ENCODE results near the gene SNCG. TPM values are rescaled to one million over a fixed set of nuclear protein-coding genes. Genes with fewer than 3 reads are reported as not detected.
"Not testable (repeated sequence)": the region's sequence is repeated elsewhere in the genome, so short reads cannot be mapped to it uniquely, and the experiment has no call there.

SNCG gene
- total and polyA plus RNA-seq, 4 experiments from 2014 or later: not detected

- not testable (repeated sequence) for H3K9me3 Mint-ChIP-seq, H3K36me3 Mint-ChIP-seq, DNase-seq
These were observed 20.1 kb downstream of the SNCG start for GRCh38 chr10:86978457-86978856.

GRCh38 chr10:86979296-86979818 lies 21.0 kb downstream of the SNCG start:
- no peaks in the 10 kb centered on the region for H3K4me1 Mint-ChIP-seq
- H3K36me3 Mint-ChIP-seq: no peaks in the 10 kb centered on the region
- no peak overlapping the region for H3K27ac Mint-ChIP-seq
- ChIA-PET CTCF (ENCODE audit: partially characterized antibody) (no interaction called here), POLR2A (ENCODE audit: partially characterized antibody) (no interaction called here)
- H3K4me3 ChIP-seq (ENCODE audit: low read length in 2 of 2): no peak overlapping the region
- H3K9me3 Mint-ChIP-seq: no peaks in the 10 kb centered on the region
- no peaks in the 10 kb centered on the region for H3K36me3 ChIP-seq (ENCODE audit: insufficient read depth, low read length)
- no peak overlapping the region for H3K4me3 Mint-ChIP-seq
- peaks cover 0 to 2% of the 10 kb centered on the region in 2 donors for H3K27me3 Mint-ChIP-seq
- no peaks in the 10 kb centered on the region for H3K9me3 ChIP-seq (ENCODE audit: control insufficient read depth in 1 of 2, low read length in 2 of 2)
- H3K27ac ChIP-seq (ENCODE audit: low read depth, low read length): no peak overlapping the region
- intact Hi-C loops (cut with micrococcal nuclease): no loop called here
- H3K4me1 ChIP-seq (ENCODE audit: insufficient read depth, low read length): no peaks in the 10 kb centered on the region
- no peak for DNase-seq
- no peaks in the 10 kb centered on the region for H3K27me3 ChIP-seq (ENCODE audit: insufficient read depth, low read length)

More at GRCh38 chr10:86978457-86978856, 20.1 kb downstream of the SNCG start:
- H3K27me3 Mint-ChIP-seq; H3K9me3 ChIP-seq (ENCODE audit: control insufficient read depth in 1 of 2, low read length in 2 of 2); intact Hi-C loops (cut with micrococcal nuclease); H3K4me3 Mint-ChIP-seq; H3K4me1 ChIP-seq (ENCODE audit: insufficient read depth, low read length); POLR2A ChIA-PET (ENCODE audit: partially characterized antibody); H3K36me3 ChIP-seq (ENCODE audit: insufficient read depth, low read length); H3K27me3 ChIP-seq (ENCODE audit: insufficient read depth, low read length); H3K4me3 ChIP-seq (ENCODE audit: low read length in 2 of 2); CTCF ChIA-PET (ENCODE audit: partially characterized antibody); H3K27ac ChIP-seq (ENCODE audit: low read depth, low read length); H3K4me1 Mint-ChIP-seq: not testable (repeated sequence)
- peak overlapping the region in 1 of 7 donors; percentile 52 for H3K27ac Mint-ChIP-seq

GRCh38 chr10:86979977-86980448 lies 21.6 kb downstream of the SNCG start:
- DNase-seq: no peak
- Histone ChIP-seq H3K36me3 (ENCODE audit: insufficient read depth, low read length) (no peaks in the 10 kb centered on the region), H3K4me3 (ENCODE audit: low read length in 2 of 2) (no peak overlapping the region), H3K4me1 (ENCODE audit: insufficient read depth, low read length) (no peaks in the 10 kb centered on the region), H3K27ac (ENCODE audit: low read depth, low read length) (no peak overlapping the region), H3K9me3 (ENCODE audit: control insufficient read depth in 1 of 2, low read length in 2 of 2) (no peaks in the 10 kb centered on the region), H3K27me3 (ENCODE audit: insufficient read depth, low read length) (no peaks in the 10 kb centered on the region)
- no peak overlapping the region for H3K27ac Mint-ChIP-seq
- CTCF ChIA-PET (ENCODE audit: partially characterized antibody): no interaction called here
- H3K4me1 Mint-ChIP-seq: no peaks in the 10 kb centered on the region
- POLR2A ChIA-PET (ENCODE audit: partially characterized antibody): no interaction called here
- intact Hi-C loops (cut with micrococcal nuclease): no loop called here
- no peaks in the 10 kb centered on the region for H3K36me3 Mint-ChIP-seq
- H3K4me3 Mint-ChIP-seq: no peak overlapping the region
- H3K9me3 Mint-ChIP-seq: no peaks in the 10 kb centered on the region
- peaks cover 0 to 4% of the 10 kb centered on the region in 2 donors for H3K27me3 Mint-ChIP-seq

- DNase-seq; H3K9me3 ChIP-seq (ENCODE audit: control insufficient read depth in 1 of 2, low read length in 2 of 2); H3K4me3 Mint-ChIP-seq; H3K4me1 ChIP-seq (ENCODE audit: insufficient read depth, low read length); H3K36me3 Mint-ChIP-seq; H3K9me3 Mint-ChIP-seq; POLR2A ChIA-PET (ENCODE audit: partially characterized antibody); CTCF ChIA-PET (ENCODE audit: partially characterized antibody); H3K4me3 ChIP-seq (ENCODE audit: low read length in 2 of 2); H3K27me3 Mint-ChIP-seq; H3K27me3 ChIP-seq (ENCODE audit: insufficient read depth, low read length); intact Hi-C loops (cut with micrococcal nuclease); H3K27ac ChIP-seq (ENCODE audit: low read depth, low read length); H3K4me1 Mint-ChIP-seq; H3K36me3 ChIP-seq (ENCODE audit: insufficient read depth, low read length); H3K27ac Mint-ChIP-seq: not testable (repeated sequence)
These were observed 22.6 kb downstream of the SNCG start for GRCh38 chr10:86981020-86981419.

- no peak for DNase-seq
- Mint-ChIP-seq H3K4me3 (no peak overlapping the region), H3K27ac (no peak overlapping the region), H3K4me1 (no peaks in the 10 kb centered on the region), H3K27me3 (peaks cover 0 to 4% of the 10 kb centered on the region in 2 donors), H3K36me3 (no peaks in the 10 kb centered on the region), H3K9me3 (peaks cover 0 to 1% (median 0%) of the 10 kb centered on the region in 8 donors)
- Histone ChIP-seq H3K27ac (ENCODE audit: low read depth, low read length) (no peak overlapping the region), H3K9me3 (ENCODE audit: control insufficient read depth in 1 of 2, low read length in 2 of 2) (no peaks in the 10 kb centered on the region), H3K4me3 (ENCODE audit: low read length in 2 of 2) (no peak overlapping the region), H3K4me1 (ENCODE audit: insufficient read depth, low read length) (no peaks in the 10 kb centered on the region), H3K27me3 (ENCODE audit: insufficient read depth, low read length) (no peaks in the 10 kb centered on the region), H3K36me3 (ENCODE audit: insufficient read depth, low read length) (no peaks in the 10 kb centered on the region)
- POLR2A ChIA-PET (ENCODE audit: partially characterized antibody): no interaction called here
- intact Hi-C loops (cut with micrococcal nuclease): no loop called here
- CTCF ChIA-PET (ENCODE audit: partially characterized antibody): no interaction called here
These were observed 23.3 kb downstream of the SNCG start for GRCh38 chr10:86981716-86982115.

GRCh38 chr10:86984498-86984897 lies 26.1 kb downstream of the SNCG start:
- H3K4me3 Mint-ChIP-seq; H3K36me3 ChIP-seq (ENCODE audit: insufficient read depth, low read length); POLR2A ChIA-PET (ENCODE audit: partially characterized antibody); H3K4me1 ChIP-seq (ENCODE audit: insufficient read depth, low read length); H3K9me3 ChIP-seq (ENCODE audit: control insufficient read depth in 1 of 2, low read length in 2 of 2); H3K27ac Mint-ChIP-seq; H3K9me3 Mint-ChIP-seq; H3K4me3 ChIP-seq (ENCODE audit: low read length in 2 of 2); intact Hi-C loops (cut with micrococcal nuclease); H3K36me3 Mint-ChIP-seq; H3K27ac ChIP-seq (ENCODE audit: low read depth, low read length); H3K4me1 Mint-ChIP-seq; H3K27me3 Mint-ChIP-seq; CTCF ChIA-PET (ENCODE audit: partially characterized antibody); H3K27me3 ChIP-seq (ENCODE audit: insufficient read depth, low read length); DNase-seq: not testable (repeated sequence)

- no peak overlapping the region for H3K27ac ChIP-seq (ENCODE audit: low read depth, low read length)
- no peak overlapping the region for H3K4me3 Mint-ChIP-seq
- H3K4me1 ChIP-seq (ENCODE audit: insufficient read depth, low read length): no peaks in the 10 kb centered on the region
- no peaks in the 10 kb centered on the region for H3K9me3 ChIP-seq (ENCODE audit: control insufficient read depth in 1 of 2, low read length in 2 of 2)
- H3K4me1 Mint-ChIP-seq: no peaks in the 10 kb centered on the region
- H3K36me3 Mint-ChIP-seq: no peaks in the 10 kb centered on the region
- no peak overlapping the region for H3K27ac Mint-ChIP-seq
- H3K9me3 Mint-ChIP-seq: peaks cover 0 to 1% (median 0%) of the 10 kb centered on the region in 8 donors
- peaks cover 11 to 17% of the 10 kb centered on the region in 2 donors for H3K27me3 Mint-ChIP-seq
- H3K4me3 ChIP-seq (ENCODE audit: low read length in 2 of 2): no peak overlapping the region
- peaks cover 6% of the 10 kb centered on the region for H3K27me3 ChIP-seq (ENCODE audit: insufficient read depth, low read length)
- ChIA-PET CTCF (ENCODE audit: partially characterized antibody) (no interaction called here), POLR2A (ENCODE audit: partially characterized antibody) (no interaction called here)
- H3K36me3 ChIP-seq (ENCODE audit: insufficient read depth, low read length): no peaks in the 10 kb centered on the region
- no peak for DNase-seq
- intact Hi-C loops (cut with micrococcal nuclease): no loop called here
These were observed 30.1 kb downstream of the SNCG start for GRCh38 chr10:86988520-86988919.

- H3K36me3 Mint-ChIP-seq; H3K9me3 ChIP-seq (ENCODE audit: control insufficient read depth in 1 of 2, low read length in 2 of 2); H3K27ac ChIP-seq (ENCODE audit: low read depth, low read length); CTCF ChIA-PET (ENCODE audit: partially characterized antibody); H3K9me3 Mint-ChIP-seq; H3K4me1 Mint-ChIP-seq; POLR2A ChIA-PET (ENCODE audit: partially characterized antibody); H3K4me3 Mint-ChIP-seq; DNase-seq; H3K4me1 ChIP-seq (ENCODE audit: insufficient read depth, low read length); H3K27ac Mint-ChIP-seq; H3K4me3 ChIP-seq (ENCODE audit: low read length in 2 of 2); H3K36me3 ChIP-seq (ENCODE audit: insufficient read depth, low read length); H3K27me3 ChIP-seq (ENCODE audit: insufficient read depth, low read length); intact Hi-C loops (cut with micrococcal nuclease): not testable (repeated sequence)
- H3K27me3 Mint-ChIP-seq: peaks cover 8 to 17% of the 10 kb centered on the region in 2 donors
These were observed 33.0 kb downstream of the SNCG start for GRCh38 chr10:86991362-86991761.
